DND-41 (cell line): ENCODE measurements around the gene SCCPDH.

ENCODE experiments used
- CTCF ChIP-seq: IDR thresholded peaks from 2 replicates; pipeline ENCODE4 v1.5.1; 2012; ENCODE audit warnings: borderline replicate concordance, low read length, moderate library complexity, mild to moderate bottlenecking; ENCODE audit not compliant: poor library complexity, severe bottlenecking; ENCODE audit errors: extremely low read depth
- EZH2 ChIP-seq: IDR thresholded peaks from 3 replicates; pipeline ENCODE4 v1.6.1; 2012; ENCODE audit warnings: borderline replicate concordance, low read depth, mild to moderate bottlenecking, moderate library complexity, low read length, inconsistent platforms; ENCODE audit not compliant: severe bottlenecking

GRCh38 chr1:246771366-246771765 lies 47.2 kb downstream of the SCCPDH start:
- no peak for TF ChIP-seq CTCF
- TF ChIP-seq EZH2: no peak
